Loucy (cell line): ENCODE results near the gene GALNT18.

ENCODE experiments used
- H2AFZ ChIP-seq: fragments of 200-600 bp; sonication (generic); 2 replicates; pipeline ENCODE4 v1.6.0; 2016; ENCODE audit warnings: antibody characterized with exemption, mild to moderate bottlenecking, low read length, moderate library complexity
- H3F3A ChIP-seq: fragments of 200-600 bp; 2 replicates; pipeline ENCODE4 v1.6.0; 2016; ENCODE audit warnings: antibody characterized with exemption, low read depth, mild to moderate bottlenecking
- H3K27me3 ChIP-seq: fragments of 200-600 bp; sonication (generic); 2 replicates; pipeline ENCODE4 v1.6.1; 2014; ENCODE audit warnings: low read length, mild to moderate bottlenecking; ENCODE audit not compliant: insufficient read depth, poor library complexity, severe bottlenecking
- H3K36me3 ChIP-seq: fragments of 200-600 bp; sonication (generic); 2 replicates; pipeline ENCODE4 v1.6.1; 2016; ENCODE audit warnings: low read length; ENCODE audit not compliant: insufficient read depth
- H3K4me1 ChIP-seq: fragments of 200-600 bp; sonication (generic); 2 replicates; pipeline ENCODE4 v1.5.1; 2014; ENCODE audit warnings: low read length, mild to moderate bottlenecking; ENCODE audit not compliant: insufficient read depth, poor library complexity, severe bottlenecking
- H3K4me2 ChIP-seq: fragments of 200-600 bp; sonication (generic); 2 replicates; pipeline ENCODE4 v1.6.0; 2014; ENCODE audit warnings: antibody characterized with exemption, low read length, low read depth, mild to moderate bottlenecking; ENCODE audit not compliant: poor library complexity, severe bottlenecking
- H3K4me3 ChIP-seq: fragments of 200-600 bp; sonication (generic); 2 replicates; pipeline ENCODE4 v1.5.1; 2014; ENCODE audit warnings: low read length, mild to moderate bottlenecking, mixed read lengths; ENCODE audit not compliant: poor library complexity, severe bottlenecking
- H3K79me2 ChIP-seq: fragments of 200-600 bp; sonication (generic); 2 replicates; pipeline ENCODE4 v1.6.1; 2014; ENCODE audit warnings: low read length; ENCODE audit not compliant: insufficient read depth
- H3K9ac ChIP-seq: fragments of 200-600 bp; sonication (generic); 2 replicates; pipeline ENCODE4 v1.6.0; 2014; ENCODE audit warnings: mild to moderate bottlenecking, low read depth, low read length, moderate library complexity; ENCODE audit not compliant: poor library complexity, severe bottlenecking
- H3K9me2 ChIP-seq: fragments of 200-600 bp; sonication (generic); replicated peaks from 2 replicates; pipeline ENCODE4 v1.6.1; 2016; ENCODE audit warnings: low read depth, low read length, mixed read lengths
- H3K9me3 ChIP-seq: fragments of 200-600 bp; sonication (generic); 2 replicates; pipeline ENCODE4 v1.6.1; 2014; ENCODE audit warnings: mild to moderate bottlenecking, antibody characterized with exemption, low read length, low read depth; ENCODE audit not compliant: insufficient read depth
- H4K20me1 ChIP-seq: fragments of 200-600 bp; sonication (generic); 2 replicates; pipeline ENCODE4 v1.6.0; 2014; ENCODE audit warnings: antibody characterized with exemption, low read length, mild to moderate bottlenecking; ENCODE audit not compliant: insufficient read depth, poor library complexity, severe bottlenecking
- EZH2phosphoT487 ChIP-seq: fragments of 200-600 bp; IDR thresholded peaks from 2 replicates; pipeline ENCODE4 v1.6.1; 2018; ENCODE audit warnings: antibody characterized with exemption, mild to moderate bottlenecking, moderate library complexity, borderline replicate concordance
- TF ChIP-seq, protein P1 (sequence below): fragments of 200-600 bp; sonication (generic); conservative IDR thresholded peaks from 2 replicates; pipeline ENCODE4 v1.5.1; 2014; ENCODE audit warnings: mild to moderate bottlenecking, antibody characterized with exemption, low read length

GALNT18 gene

DNA sequence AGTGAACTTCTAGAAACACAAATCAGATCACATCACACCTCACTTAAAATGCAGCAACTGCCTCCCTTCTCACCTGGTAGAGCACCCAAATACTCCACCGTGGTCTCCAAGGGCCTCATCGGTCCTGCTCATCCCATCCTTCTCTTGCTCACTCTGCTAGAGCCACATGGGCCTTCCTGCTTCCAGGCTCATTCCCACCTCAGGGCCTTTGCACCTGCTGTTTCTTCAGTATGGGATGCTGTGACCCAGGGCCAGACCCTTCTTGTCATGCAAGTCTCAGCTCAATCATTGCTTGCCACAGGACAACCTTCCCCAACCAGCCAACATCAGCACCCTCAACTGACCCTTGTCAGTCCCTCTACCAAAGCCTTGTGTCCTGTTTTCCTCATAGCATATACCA lies 124.9 kb downstream of the GALNT18 start:
- no peak overlapping the region for H3K4me3 ChIP-seq
- no peaks in the 10 kb centered on the region for H3F3A ChIP-seq
- H3K9me3 ChIP-seq: no peaks in the 10 kb centered on the region
- no peaks in the 10 kb centered on the region for H3K79me2 ChIP-seq
- H3K4me2 ChIP-seq: no peak overlapping the region
- H3K36me3 ChIP-seq: no peaks in the 10 kb centered on the region
- no peak overlapping the region for H3K9ac ChIP-seq
- no peaks in the 10 kb centered on the region for H3K9me2 ChIP-seq
- no peak overlapping the region for H2AFZ ChIP-seq
- H4K20me1 ChIP-seq: no peaks in the 10 kb centered on the region
- H3K27me3 ChIP-seq: no peaks in the 10 kb centered on the region
- no peaks in the 10 kb centered on the region for H3K4me1 ChIP-seq
- TF ChIP-seq, protein P1, sequence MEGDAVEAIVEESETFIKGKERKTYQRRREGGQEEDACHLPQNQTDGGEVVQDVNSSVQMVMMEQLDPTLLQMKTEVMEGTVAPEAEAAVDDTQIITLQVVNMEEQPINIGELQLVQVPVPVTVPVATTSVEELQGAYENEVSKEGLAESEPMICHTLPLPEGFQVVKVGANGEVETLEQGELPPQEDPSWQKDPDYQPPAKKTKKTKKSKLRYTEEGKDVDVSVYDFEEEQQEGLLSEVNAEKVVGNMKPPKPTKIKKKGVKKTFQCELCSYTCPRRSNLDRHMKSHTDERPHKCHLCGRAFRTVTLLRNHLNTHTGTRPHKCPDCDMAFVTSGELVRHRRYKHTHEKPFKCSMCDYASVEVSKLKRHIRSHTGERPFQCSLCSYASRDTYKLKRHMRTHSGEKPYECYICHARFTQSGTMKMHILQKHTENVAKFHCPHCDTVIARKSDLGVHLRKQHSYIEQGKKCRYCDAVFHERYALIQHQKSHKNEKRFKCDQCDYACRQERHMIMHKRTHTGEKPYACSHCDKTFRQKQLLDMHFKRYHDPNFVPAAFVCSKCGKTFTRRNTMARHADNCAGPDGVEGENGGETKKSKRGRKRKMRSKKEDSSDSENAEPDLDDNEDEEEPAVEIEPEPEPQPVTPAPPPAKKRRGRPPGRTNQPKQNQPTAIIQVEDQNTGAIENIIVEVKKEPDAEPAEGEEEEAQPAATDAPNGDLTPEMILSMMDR: no peak
- TF ChIP-seq EZH2phosphoT487: no peak

DNA sequence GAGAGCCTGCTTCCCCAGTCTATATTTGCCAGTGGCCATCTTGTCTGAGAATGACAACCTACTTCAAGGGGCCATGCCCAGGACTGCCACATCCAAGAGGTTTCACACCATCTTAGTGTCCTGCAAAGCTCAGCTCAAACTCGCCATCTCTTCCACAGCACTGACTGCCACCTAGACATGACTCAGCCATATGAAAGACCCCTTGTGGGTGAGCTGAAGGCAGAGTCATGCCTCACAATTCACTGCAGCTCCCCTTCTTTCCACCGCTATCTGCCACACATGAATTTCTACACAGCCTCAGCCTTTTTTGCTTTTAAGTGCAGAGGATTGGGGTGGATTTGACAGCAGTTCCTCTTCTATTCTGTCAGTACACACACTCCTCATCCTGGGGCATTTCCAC lies 127.5 kb downstream of the GALNT18 start:
- Histone ChIP-seq H3K36me3 (no peaks in the 10 kb centered on the region), H3F3A (no peaks in the 10 kb centered on the region), H3K27me3 (no peaks in the 10 kb centered on the region), H4K20me1 (no peaks in the 10 kb centered on the region), H3K79me2 (no peaks in the 10 kb centered on the region), H3K4me1 (no peaks in the 10 kb centered on the region), H3K9ac (no peak overlapping the region), H2AFZ (no peak overlapping the region), H3K4me2 (no peak overlapping the region), H3K4me3 (no peak overlapping the region), H3K9me3 (no peaks in the 10 kb centered on the region), H3K9me2 (no peaks in the 10 kb centered on the region)
- TF ChIP-seq EZH2phosphoT487: no peak

DNA sequence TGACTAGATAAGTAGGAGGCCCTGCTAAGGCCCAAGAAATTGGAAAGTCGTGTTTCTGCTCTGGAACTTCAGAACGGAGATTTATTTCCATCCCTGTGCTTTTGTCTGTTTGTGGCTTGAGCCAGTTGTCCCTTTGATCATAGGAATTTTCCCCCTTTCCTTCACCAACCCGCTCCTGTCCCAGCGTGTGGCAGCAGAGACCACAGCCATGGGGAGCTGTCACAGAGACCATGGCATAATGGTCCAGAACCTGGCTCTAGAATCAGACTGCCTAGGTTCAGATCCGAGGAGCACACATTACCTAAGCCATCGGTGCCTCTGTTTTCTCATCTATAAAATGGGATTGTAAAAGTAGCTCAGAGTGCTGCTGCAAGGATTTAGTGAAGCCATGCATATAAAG lies 128.1 kb downstream of the GALNT18 start:
- H4K20me1 ChIP-seq: no peaks in the 10 kb centered on the region
- H3F3A ChIP-seq: no peaks in the 10 kb centered on the region
- TF ChIP-seq, protein P1: no peak
- no peak for TF ChIP-seq EZH2phosphoT487
- H3K79me2 ChIP-seq: no peaks in the 10 kb centered on the region
- H3K9ac ChIP-seq: no peak overlapping the region
- H2AFZ ChIP-seq: no peak overlapping the region
- H3K36me3 ChIP-seq: no peaks in the 10 kb centered on the region
- H3K27me3 ChIP-seq: no peaks in the 10 kb centered on the region
- no peak overlapping the region for H3K4me2 ChIP-seq
- H3K9me3 ChIP-seq: no peaks in the 10 kb centered on the region
- no peaks in the 10 kb centered on the region for H3K9me2 ChIP-seq
- no peak overlapping the region for H3K4me3 ChIP-seq
- no peaks in the 10 kb centered on the region for H3K4me1 ChIP-seq

DNA sequence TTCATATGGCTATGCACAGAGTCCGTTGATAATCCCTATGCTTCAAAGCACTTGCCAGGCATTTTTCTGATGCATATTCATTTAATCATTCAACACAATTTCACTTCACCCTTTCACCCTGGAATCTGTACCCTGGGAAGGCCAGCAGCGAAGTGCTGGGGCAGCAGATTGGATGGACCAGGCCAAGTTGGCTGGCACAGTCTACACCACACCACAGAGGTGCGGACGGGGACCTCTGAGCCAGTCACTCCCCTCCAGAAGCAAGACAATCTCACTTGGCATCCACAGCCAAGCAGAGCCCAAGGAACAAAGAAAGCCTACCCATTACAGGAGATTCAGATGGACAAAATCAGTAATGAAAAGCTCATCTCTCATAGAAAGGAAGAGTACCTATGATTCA lies 130.2 kb downstream of the GALNT18 start:
- Histone ChIP-seq H3K9me2 (no peaks in the 10 kb centered on the region), H4K20me1 (no peaks in the 10 kb centered on the region), H3K4me2 (no peak overlapping the region), H3K4me3 (no peak overlapping the region), H3K4me1 (no peaks in the 10 kb centered on the region), H3K9ac (no peak overlapping the region), H2AFZ (no peak overlapping the region), H3K9me3 (no peaks in the 10 kb centered on the region), H3K79me2 (no peaks in the 10 kb centered on the region), H3K36me3 (no peaks in the 10 kb centered on the region), H3K27me3 (no peaks in the 10 kb centered on the region), H3F3A (no peaks in the 10 kb centered on the region)
- no peak for TF ChIP-seq EZH2phosphoT487
- TF ChIP-seq, protein P1: no peak
